ENCODE data around the gene SPSB3. TPM values are rescaled to one million over a fixed set of nuclear protein-coding genes. Genes with fewer than 3 reads are reported as not detected.

SPSB3 gene
- total RNA-seq, 1 donor from 2014 or later, result 52.9 TPM

- H3K27ac Mint-ChIP-seq (ENCODE audit: unreplicated experiment), result no peak overlapping the region
- no peaks in the 10 kb centered on the region for H3K9me3 Mint-ChIP-seq (ENCODE audit: unreplicated experiment)
- peaks cover 16% of the 10 kb centered on the region for H3K36me3 Mint-ChIP-seq (ENCODE audit: low read depth, unreplicated experiment)
- no peak for DNase-seq (ENCODE audit: low spot score)
- H3K4me3 Mint-ChIP-seq (ENCODE audit: unreplicated experiment), result no peak overlapping the region
- peaks cover 2% of the 10 kb centered on the region for H3K4me1 Mint-ChIP-seq (ENCODE audit: unreplicated experiment)
- TF ChIP-seq, protein P1, sequence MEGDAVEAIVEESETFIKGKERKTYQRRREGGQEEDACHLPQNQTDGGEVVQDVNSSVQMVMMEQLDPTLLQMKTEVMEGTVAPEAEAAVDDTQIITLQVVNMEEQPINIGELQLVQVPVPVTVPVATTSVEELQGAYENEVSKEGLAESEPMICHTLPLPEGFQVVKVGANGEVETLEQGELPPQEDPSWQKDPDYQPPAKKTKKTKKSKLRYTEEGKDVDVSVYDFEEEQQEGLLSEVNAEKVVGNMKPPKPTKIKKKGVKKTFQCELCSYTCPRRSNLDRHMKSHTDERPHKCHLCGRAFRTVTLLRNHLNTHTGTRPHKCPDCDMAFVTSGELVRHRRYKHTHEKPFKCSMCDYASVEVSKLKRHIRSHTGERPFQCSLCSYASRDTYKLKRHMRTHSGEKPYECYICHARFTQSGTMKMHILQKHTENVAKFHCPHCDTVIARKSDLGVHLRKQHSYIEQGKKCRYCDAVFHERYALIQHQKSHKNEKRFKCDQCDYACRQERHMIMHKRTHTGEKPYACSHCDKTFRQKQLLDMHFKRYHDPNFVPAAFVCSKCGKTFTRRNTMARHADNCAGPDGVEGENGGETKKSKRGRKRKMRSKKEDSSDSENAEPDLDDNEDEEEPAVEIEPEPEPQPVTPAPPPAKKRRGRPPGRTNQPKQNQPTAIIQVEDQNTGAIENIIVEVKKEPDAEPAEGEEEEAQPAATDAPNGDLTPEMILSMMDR (IDR thresholded peaks at IDR 0.05; ENCODE audit: unreplicated experiment), result no peak
- H3K27me3 Mint-ChIP-seq (ENCODE audit: unreplicated experiment), result peaks cover 9% of the 10 kb centered on the region
Measured at GRCh38 chr16:1754204-1754603, 28.2 kb downstream of the SPSB3 start.

GRCh38 chr16:1752853-1753252 lies 29.5 kb downstream of the SPSB3 start:
- H3K27ac Mint-ChIP-seq (ENCODE audit: unreplicated experiment), result no peak overlapping the region
- peaks cover 13% of the 10 kb centered on the region for H3K36me3 Mint-ChIP-seq (ENCODE audit: low read depth, unreplicated experiment)

GRCh38 chr16:1751946-1752345 lies 30.4 kb downstream of the SPSB3 start:
- H3K27me3 Mint-ChIP-seq (ENCODE audit: unreplicated experiment), result peaks cover 9% of the 10 kb centered on the region
- H3K27ac Mint-ChIP-seq (ENCODE audit: unreplicated experiment), result no peak overlapping the region
- DNase-seq (ENCODE audit: low spot score), result no peak
- TF ChIP-seq, protein P1 (IDR thresholded peaks at IDR 0.05; ENCODE audit: unreplicated experiment), result no peak
- H3K36me3 Mint-ChIP-seq (ENCODE audit: low read depth, unreplicated experiment), result peaks cover 13% of the 10 kb centered on the region
- peaks cover 2% of the 10 kb centered on the region for H3K4me1 Mint-ChIP-seq (ENCODE audit: unreplicated experiment)
- H3K9me3 Mint-ChIP-seq (ENCODE audit: unreplicated experiment), result no peaks in the 10 kb centered on the region
- no peak overlapping the region for H3K4me3 Mint-ChIP-seq (ENCODE audit: unreplicated experiment)

More at GRCh38 chr16:1752853-1753252, 29.5 kb downstream of the SPSB3 start:
- TF ChIP-seq, protein P1 (IDR thresholded peaks at IDR 0.05; ENCODE audit: unreplicated experiment), result no peak
- H3K27me3 Mint-ChIP-seq (ENCODE audit: unreplicated experiment), result peaks cover 9% of the 10 kb centered on the region
- DNase-seq (ENCODE audit: low spot score), result no peak
- H3K9me3 Mint-ChIP-seq (ENCODE audit: unreplicated experiment), result no peaks in the 10 kb centered on the region
- peaks cover 2% of the 10 kb centered on the region for H3K4me1 Mint-ChIP-seq (ENCODE audit: unreplicated experiment)
- H3K4me3 Mint-ChIP-seq (ENCODE audit: unreplicated experiment), result no peak overlapping the region

GRCh38 chr16:1749152-1750117 lies 32.9 kb downstream of the SPSB3 start:
- DNase-seq (ENCODE audit: low spot score), result no peak
- Mint-ChIP-seq H3K27me3 (ENCODE audit: unreplicated experiment) (peaks cover 6% of the 10 kb centered on the region), H3K27ac (ENCODE audit: unreplicated experiment) (no peak overlapping the region), H3K9me3 (ENCODE audit: unreplicated experiment) (no peaks in the 10 kb centered on the region), H3K4me1 (ENCODE audit: unreplicated experiment) (peaks cover 2% of the 10 kb centered on the region), H3K36me3 (ENCODE audit: low read depth, unreplicated experiment) (peaks cover 18% of the 10 kb centered on the region), H3K4me3 (ENCODE audit: unreplicated experiment) (no peak overlapping the region)
- TF ChIP-seq, protein P1 (IDR thresholded peaks at IDR 0.05; ENCODE audit: unreplicated experiment), result no peak

GRCh38 chr16:1747934-1748333 lies 34.4 kb downstream of the SPSB3 start:
- no peak overlapping the region for H3K27ac Mint-ChIP-seq (ENCODE audit: unreplicated experiment)
- H3K4me3 Mint-ChIP-seq (ENCODE audit: unreplicated experiment), result no peak overlapping the region
- TF ChIP-seq, protein P1 (IDR thresholded peaks at IDR 0.05; ENCODE audit: unreplicated experiment), result no peak
- DNase-seq (ENCODE audit: low spot score), result no peak
- peaks cover 14% of the 10 kb centered on the region for H3K36me3 Mint-ChIP-seq (ENCODE audit: low read depth, unreplicated experiment)
- no peaks in the 10 kb centered on the region for H3K9me3 Mint-ChIP-seq (ENCODE audit: unreplicated experiment)
- peaks cover 6% of the 10 kb centered on the region for H3K27me3 Mint-ChIP-seq (ENCODE audit: unreplicated experiment)
- peaks cover 2% of the 10 kb centered on the region for H3K4me1 Mint-ChIP-seq (ENCODE audit: unreplicated experiment)

All from endothelial cell (in vitro differentiated cells).